HG02884 (cell line): ENCODE results near the gene ARHGEF35.
"Not testable (repeated sequence)": the region's sequence is repeated elsewhere in the genome, so short reads cannot be mapped to it uniquely, and the experiment has no call there.

Experiments used
- ATAC-seq: cut with Tn5 transposase; IDR thresholded peaks from one replicate; pipeline ENCODE4 v1.9.1; 2021; ENCODE audit warnings: mild to moderate bottlenecking, moderate library complexity; ENCODE audit not compliant: unreplicated experiment

ARHGEF35 gene

GRCh38 chr7:144179165-144179479 is 16.5 kb downstream of the ARHGEF35 start:
- ATAC-seq, result peak; percentile 37

GRCh38 chr7:144178380-144179164 is 17.1 kb downstream of the ARHGEF35 start:
- peak; percentile 96 for ATAC-seq

GRCh38 chr7:144174613-144175012 is 21.0 kb downstream of the ARHGEF35 start:
- ATAC-seq, result no peak

- ATAC-seq, result not testable (repeated sequence)
Measured at GRCh38 chr7:144171594-144172350, 23.9 kb downstream of the ARHGEF35 start.

- ATAC-seq, result no peak
Measured at GRCh38 chr7:144164784-144165183, 30.8 kb downstream of the ARHGEF35 start.

GRCh38 chr7:144158861-144159260 is 36.8 kb downstream of the ARHGEF35 start:
- ATAC-seq, result no peak

- no peak for ATAC-seq
Measured at GRCh38 chr7:144148224-144148827, 47.3 kb downstream of the ARHGEF35 start.

GRCh38 chr7:144144426-144144825 is 51.2 kb downstream of the ARHGEF35 start:
- no peak for ATAC-seq

- ATAC-seq, result no peak
Measured at GRCh38 chr7:144142187-144142586, 53.4 kb downstream of the ARHGEF35 start.

- no peak for ATAC-seq
Measured at GRCh38 chr7:144137501-144137900, 58.1 kb downstream of the ARHGEF35 start.
